ENCODE data around the gene RXRG.
"Not testable (repeated sequence)": the region's sequence is repeated elsewhere in the genome, so short reads cannot be mapped to it uniquely, and the experiment has no call there.

RXRG gene

DNA sequence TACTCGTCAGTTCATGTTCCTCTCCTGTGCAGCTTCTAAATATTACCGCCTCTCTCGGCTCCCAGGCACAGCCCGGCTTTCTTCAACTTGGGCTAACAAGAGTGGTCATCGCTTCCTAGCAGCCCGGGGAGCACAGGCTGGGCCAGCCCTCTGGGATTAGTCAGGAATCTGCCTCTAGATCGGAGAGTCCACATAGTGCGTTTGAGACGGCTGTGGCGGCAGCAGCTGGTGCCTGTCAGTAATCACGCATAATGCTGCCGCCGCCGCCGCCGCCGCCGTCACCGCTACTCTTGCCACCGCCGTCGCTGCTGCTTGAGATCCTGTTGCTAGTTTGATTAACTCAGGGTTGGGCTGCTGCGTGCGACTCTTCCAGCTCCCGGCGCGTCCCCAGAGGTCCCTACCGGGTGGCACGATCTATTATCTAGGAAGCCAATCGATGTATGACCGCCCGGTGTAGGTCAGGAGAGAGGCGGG lies at the start of gene RXRG:
Gene RXRG, minus strand, starts transcription at position 230 of the 474 bp plus-strand sequence. CDS start 233 bp downstream, outside the sequence.
- no peak for DNase-seq

DNA sequence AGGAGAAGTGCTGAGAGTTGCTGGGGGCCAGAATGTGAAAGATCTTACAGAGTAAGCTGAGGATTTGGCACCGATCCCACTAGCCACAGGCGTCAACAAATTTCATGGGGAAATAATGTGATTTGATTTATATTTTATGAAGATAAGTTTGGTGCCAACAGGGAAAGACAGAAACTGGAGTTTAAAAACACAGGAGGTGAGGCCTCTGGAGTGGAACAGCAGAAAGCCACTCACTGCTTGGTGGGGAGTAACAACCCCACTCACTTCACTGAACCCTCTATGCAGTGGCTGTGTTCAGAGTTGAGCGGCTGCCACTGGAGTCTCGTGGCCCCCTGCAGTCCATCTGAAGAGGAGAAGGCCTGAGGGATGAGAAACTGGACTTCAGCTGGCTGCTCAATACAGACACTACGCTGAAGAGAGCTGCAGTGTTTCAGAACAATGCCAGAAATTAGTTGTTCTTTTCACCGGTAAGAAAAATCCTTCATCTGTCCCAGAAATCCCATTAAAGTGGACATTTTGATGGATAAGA lies 48.0 kb upstream of the RXRG start:
- DNase-seq, result no peak

DNA sequence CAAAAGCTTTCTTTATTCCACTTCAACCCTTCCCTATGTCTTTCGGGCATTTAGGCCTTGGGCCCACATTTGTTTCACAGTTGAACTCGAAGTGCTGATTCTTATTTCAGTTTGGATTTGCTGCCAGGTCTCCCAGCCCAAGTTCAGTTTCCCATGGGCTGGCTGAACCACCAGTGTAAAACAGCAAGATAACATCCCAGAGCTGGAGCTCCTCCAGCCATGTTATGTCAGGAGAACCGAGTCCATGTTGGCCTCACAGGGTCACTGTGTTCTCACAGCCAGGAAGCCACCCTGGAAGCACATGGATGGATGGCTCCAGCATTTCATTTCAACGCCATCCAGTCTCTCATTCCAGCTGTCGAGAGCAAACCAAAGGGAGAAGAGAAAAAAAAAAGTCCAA lies 45.2 kb upstream of the RXRG start:
- DNase-seq, result no peak

DNA sequence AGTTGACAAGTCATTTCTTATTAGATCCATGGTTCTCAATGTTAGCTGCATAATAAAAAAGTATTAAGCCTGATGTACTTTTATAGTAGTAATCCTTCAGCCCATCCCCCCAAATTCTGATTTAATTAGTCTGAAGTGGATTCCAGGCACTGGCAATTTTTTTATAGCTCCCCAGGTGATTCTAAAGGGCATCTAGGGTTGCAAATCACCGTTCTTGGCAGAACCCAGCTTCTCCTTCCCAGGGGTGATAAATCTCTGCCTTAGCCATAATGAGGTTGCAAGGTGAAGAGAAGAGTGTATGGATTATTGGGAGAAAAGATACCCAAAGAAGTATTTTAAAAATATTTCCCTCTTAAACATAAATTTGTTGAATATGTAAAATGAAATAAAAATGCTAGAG lies 43.0 kb upstream of the RXRG start:
- no peak for DNase-seq

DNA sequence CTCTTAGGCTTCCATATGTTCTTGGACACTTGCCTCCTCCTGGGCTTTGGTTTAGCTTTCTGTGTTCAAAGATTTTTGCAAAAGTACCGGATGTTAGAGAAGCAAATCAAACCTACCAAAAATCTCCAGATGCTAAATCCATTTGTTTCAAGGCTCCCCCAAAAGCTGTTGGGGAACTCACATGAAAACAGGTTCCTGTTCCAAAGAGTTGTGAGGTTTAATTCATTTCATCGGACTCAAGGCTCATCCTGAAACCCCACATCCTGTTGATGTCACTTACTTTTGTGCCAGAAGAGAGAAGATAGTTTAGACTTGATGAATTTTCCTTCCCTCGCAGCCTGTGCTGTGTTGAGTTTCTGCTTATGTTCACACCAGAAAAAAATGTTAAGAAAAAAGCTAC lies 41.7 kb upstream of the RXRG start:
- DNase-seq, result no peak

DNA sequence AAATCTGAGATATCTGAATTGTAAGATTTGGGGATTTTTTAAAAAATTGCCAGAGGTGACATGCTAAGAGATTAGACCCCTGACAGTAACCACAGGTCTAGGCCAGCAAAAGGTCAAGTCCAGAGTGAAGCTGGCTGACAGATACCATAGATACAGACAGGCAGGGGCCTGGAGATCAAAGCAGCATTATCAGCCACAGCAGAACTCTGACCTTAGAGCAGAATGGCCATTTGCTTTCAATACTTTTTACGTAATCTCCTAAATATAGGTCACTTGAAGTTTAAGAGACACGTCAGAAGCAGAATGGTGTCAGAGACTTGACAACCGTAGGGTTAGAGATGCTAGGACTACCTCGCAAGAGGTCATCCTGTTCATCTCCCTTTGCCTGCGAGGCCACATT lies 40.8 kb upstream of the RXRG start:
- DNase-seq, result no peak

DNA sequence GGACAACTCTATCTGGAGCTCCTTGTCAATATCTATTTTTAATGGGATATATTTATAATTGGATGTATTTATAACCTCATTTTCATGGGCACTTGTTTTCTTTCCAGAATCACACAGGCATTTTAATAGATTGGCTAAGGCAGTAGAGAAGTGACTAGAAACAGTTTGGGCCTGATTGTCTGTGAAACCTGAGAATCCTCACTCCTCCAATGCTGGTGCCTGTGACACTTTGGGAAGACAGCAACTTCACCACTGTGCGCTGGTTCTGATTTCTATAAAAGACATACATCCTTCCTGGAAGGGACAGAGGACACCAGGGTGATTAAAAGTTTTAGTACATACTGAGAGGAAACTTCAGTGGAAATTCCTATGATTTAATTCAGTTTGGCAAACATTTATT lies 39.6 kb upstream of the RXRG start:
- DNase-seq, result no peak

DNA sequence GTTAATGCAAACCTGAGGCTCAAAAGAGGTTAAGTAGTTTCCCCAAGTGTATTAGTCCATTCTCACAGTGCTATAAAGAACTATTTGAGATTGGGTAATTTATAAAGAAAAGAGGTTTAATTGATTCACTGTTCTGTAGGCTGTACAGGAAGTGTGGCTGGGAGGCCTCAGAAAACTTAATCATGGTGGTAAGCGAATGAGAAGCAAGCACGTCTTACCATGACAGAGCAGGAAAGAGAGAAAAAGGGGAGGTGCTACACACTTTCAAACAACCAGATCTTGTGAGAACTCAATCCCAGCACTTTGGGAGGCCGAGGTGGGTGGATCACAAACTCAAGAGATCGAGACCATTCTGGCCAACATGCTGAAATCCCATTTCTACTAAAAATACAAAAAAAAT lies 38.5 kb upstream of the RXRG start:
- no peak for DNase-seq

DNA sequence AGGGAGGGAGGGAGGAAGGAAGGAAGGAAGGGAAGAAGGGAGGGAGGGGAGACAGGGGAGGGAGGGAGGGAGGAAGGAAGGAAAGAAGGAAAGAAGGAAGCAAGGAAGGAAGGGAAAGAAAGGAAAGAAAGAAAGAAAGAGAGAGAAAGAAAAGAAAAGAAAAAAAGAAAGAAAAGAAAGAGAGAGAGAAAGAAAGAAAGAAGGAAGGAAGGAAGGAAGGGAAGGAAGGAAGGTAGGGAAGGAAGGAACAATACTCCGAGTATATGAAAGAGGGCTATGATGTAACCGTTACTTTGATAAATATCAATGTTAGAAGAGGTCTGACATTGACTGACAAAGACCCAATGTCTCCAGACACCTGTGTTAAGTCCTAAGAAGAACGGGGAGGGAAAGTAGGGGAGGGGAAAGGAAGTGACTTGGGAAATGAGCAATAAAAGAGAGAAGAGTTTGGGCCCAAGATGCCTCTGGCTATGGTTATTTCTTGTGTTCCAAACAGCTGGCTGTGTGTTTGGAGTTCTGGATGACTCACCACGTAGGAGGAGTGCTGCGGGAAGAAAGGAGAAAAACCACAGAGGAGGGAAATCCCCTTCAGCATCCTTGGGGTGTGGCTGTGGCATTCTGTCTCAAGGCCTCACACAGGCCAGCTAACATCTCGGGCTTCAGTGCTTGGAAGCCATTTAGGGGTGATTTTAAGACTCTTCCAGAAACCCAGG lies 37.0 kb upstream of the RXRG start:
- no peak for DNase-seq

DNA sequence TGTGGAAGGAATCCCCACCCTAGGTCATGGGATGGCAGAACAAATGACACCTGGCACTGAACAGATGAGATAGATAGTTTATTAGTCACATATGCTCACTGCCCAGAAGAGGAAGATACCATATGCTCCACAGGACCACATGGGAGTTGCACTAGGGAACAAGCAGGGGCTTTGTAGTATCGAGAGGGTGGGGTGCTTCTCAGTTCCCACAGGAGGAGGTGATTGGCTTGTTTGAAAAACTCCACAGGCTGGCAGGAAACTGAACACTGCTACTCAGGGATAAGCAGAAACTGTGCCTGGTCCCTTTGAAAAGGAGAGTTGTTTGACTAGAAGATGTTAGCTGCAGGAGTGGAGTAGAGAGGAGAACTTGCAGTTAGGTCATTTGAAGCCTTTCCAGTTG lies 31.9 kb upstream of the RXRG start:
- no peak for DNase-seq

DNA sequence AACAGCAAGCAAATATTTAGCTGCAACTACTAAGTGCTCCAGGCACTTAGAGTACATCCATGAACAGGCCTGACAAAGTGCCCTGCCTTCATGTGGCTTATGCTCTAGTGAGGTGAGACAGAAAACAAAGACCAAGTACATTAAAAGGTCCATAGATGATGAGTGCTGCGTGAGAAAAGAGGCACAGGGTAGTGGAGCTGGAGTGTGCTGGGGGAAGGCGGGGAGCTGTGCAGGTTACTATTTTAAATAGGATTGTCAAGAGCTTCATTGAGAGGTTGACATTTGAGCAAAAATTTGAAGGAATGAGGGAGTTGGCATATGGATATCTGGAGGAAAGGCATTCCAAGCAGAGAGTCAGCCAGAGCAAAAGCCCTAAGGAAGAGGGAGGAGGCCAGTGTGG lies 29.3 kb upstream of the RXRG start:
- DNase-seq, result no peak

DNA sequence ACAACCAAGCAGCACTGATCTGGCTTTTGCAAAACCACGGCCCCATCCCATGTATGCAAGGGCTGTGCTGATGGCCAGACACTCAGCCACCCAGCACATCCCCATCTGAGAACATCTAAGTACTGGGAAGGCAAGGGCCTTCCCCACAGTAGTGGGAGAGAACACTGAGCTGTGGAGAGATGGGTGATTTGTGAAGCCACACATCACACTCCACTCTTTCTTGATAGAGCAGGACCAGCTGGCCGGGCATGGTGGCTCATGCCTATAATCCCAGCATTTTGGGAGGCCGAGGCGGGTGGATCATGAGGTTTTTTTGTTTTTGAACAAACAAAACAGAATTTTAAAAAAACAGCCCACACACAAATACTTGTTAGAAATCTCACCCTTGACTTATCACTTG lies 28.2 kb upstream of the RXRG start:
- DNase-seq, result no peak

DNA sequence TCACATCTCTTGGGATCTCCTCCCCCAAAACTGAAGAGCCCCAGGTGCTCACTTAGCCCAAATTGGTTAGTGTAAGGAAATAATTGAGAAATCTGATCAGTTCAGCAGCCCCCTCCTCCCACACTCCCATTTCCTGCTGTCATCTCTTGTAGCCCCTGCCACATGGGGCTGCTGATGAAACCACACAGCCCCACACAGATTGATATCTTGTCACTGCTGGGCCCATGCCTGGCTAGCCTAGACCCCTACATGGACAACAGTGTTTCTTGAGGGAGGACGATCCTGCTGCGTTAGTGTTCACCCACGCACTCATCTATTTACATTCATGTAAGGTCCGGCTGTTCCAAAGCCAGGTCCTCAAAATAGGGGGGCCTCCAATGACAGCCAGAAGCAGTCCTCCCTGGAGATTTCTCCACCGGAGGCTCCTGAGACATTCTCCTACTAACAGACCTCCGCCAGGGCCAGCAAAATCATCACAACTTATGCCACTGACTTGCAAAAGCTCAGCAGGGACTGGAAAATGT lies 23.9 kb upstream of the RXRG start:
- no peak for DNase-seq

DNA sequence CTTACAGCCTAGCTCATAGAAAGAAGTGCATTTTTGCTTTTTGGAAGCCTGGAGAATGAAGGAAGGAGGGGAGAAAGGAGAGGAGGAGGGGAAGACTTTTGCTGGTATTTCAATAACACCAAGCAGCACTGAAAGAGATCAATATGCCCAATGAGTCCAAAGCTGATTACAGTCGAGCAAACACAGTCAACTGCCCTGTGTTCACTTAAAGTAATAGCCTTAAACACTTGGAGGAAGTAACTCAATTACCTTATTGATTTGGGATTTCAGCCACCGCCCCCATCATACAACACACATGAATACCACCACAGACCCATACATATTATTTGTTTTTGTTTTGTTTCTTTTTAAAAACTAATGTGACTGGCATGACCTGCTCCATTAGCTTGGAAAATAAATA lies 23.3 kb upstream of the RXRG start:
- no peak for DNase-seq

DNA sequence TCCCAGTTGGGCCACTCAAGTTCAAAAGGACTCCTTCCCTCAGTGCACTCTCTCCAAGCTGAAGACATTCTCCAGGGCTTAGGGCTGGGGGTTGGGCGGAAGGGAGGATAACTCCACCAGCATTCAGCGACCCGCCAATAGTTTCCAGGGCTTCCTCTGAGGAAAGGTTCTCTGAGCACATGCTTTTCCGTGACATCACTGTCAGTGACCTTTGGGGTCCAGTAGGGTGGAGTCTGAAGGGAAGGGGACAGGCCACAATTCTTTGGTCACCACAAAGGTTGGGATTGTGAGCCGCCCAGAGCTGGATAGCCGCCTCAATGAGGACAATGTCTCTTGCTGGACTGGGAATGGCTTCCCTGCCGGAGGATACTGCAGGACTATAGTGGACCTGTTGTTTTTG lies 22.8 kb upstream of the RXRG start:
- no peak for DNase-seq

DNA sequence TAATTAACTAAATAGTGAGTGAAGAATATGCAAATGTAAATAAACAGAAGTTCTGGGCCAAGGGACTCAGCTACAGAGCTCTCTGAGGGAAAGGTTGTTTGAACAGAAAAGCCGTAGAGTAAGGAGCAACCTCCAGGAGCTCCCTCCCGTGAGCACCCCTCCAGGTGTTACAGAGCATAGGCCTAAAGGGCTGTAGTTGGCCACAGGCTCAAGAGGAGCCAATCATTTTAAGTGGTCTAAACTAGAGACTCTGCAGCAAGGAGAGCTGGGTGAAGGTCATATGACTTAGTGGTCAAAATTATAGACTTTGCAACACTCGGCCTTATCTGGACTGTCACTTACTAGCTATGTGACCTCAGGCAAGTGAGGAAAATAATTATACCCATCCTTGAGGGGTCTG lies 19.1 kb upstream of the RXRG start:
- no peak for DNase-seq

DNA sequence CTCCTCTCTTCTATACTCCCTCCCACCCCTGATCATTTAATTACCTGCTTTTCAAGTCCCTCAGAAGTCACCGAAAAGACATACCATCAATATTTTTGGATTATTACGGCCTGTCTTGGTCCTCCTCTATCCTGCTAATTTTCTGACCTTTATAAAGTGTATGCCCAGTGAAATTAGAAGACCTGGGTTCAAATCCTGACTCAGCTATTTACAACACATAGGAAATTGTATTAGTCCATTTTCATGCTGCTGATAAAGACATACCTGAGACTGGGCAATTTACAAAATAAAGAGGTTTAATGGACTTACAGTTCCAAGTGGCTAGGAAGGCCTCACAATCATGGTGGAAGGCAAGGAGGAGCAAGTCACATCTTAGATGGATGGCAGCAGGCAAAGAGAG lies 14.8 kb upstream of the RXRG start:
- DNase-seq, result not testable (repeated sequence)

DNA sequence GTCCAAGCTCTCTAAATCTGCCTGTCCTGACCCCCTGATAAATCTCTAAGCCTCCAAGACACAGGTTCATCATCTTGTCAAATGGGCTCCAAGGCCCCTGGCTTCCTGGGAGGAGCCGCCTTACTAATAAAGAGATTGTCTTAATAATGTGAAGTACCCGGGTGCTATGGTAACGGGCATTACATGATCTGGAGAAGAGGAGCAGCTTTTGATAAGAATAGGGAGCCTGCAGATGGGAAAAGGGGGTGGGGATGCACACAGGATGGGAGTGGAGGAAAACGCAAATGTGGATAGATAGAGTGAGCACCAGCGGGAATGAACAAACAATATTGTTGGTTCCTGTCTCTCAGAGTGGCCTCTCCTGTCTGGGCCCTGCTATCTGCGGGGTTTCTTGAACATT lies 11.9 kb upstream of the RXRG start:
- no peak for DNase-seq

DNA sequence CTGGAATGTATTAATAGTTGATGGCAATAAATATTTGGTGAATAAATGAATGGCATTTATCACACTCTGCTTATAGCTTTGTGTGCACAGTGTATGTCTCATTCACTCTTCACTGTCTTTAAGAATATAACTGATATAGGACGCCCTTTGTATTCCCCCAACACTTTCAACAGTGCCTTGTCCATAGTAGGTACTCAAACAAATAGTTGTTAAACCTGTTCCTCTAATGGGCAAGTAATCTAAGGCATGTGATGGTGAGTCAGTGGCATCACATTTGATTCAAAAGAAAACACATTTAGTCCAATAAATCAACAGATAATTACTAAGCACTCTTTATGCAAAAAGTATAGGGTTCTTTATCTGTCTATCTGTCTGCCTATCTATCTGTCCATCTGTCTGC lies 11.2 kb upstream of the RXRG start:
- DNase-seq, result no peak

DNA sequence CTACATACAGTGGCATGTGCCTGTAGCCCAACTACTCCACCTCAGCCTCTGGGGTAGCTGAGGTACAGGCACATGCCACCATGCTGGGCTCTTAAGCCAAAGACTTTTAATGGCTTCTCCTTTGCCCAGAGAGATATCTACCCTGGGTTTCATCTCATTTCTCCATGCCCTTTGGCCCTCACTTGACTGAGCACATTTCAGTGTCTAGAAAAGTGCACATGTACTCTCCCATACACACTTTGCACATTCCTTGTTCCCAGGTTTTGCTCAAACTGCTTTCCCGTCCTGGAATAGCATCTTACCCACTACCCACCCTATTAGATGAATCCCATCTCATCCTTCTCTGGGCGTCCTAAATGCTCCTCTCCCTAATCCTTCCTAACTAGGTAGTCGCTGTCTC lies 10.2 kb upstream of the RXRG start:
- DNase-seq, result no peak

DNA sequence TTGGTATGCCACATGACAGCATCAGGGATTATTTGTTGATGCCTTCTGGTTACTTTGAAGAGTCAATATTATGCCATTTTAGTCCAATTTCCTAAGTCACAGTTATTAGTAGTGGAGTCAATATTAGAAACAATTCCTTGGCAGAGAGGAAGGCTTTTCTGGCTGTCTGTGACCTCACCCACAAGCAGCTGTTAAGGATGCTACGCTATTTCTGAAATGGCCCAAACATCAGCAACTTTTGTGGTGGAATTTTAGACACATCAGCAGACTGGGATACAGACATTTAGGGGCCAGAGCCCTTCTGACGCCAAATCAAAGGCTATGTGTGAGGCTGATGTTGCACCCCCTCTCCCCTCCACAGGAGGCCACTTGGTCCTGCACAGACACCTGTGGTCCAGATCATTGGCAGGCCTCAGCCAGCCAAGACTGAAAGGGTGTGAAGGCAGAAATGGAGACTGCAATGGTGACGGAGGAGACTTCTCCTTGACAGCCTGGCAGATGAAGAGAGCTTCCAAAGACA lies 9.2 kb upstream of the RXRG start:
- no peak for DNase-seq

DNA sequence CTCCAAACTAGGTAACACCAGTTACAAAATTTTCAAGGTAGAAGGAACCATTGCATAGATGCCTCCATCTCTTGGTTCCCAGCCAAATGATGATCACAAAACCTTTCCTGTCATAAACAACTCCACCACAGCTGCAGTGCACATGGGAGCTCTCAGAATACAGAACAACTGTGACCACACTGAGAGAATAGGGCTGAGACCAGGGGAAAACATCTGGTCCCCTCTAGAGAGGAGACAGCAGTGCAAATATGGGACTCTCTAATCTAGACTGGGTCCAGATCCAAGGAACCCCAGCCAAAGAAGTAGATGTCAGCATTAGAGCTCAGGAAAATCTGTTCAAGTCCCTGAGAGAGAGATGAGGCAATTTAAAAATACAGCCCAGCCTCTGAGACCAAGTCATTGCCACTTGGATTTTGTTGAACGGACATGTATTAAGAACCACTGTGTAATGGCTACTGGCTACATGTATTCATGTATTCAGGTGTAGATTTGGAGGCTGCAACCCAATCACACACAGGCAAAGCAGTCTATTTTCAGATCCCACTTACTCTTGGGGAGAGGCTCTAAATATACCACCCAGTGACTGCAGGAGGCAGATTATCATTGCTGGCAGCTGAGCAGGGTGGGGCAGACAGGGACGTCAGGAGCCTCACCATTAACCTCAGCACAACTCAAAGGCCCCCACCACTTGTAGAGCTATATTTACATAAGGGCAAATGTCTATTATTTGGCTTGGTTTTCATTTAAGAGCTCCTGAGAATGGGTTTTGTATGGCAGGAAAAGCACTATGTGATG lies 7.6 kb upstream of the RXRG start:
- no peak for DNase-seq

DNA sequence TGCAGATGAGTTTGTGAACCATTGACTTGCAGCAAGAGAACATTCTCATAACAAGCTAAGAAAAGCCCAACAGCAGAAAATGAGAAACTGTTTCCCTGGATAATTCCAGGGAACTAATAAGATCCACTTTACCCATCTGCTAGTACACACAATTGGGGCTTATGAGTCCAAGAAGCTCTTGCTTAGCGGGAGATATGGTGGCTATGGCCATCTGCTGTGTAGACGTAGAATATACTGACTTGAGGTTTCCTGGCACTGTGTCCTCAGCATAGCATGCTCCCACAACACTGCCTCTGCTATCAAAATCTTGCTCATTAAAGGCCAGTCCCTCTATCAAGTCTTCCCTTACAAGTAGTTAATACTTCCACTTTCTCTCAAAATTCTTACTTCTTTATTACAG lies 6.8 kb upstream of the RXRG start:
- no peak for DNase-seq

DNA sequence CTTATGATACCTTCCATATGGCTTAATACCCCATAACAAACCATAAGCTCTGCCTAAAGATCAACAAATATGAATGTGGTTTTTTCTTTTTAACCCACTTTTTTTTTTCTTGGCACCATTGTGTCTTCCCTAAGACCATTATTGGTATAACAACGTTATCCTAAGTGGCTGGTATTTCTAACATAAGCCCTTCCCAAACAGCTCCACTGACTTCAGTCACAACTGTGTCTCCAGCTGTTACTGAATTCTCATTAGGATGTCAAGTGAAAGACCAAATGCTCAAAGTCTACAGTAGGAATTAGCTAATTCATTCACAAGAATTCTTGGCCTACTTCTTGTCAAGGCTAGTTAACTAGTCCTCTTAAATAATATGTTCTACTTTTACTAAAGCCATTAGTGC lies 4.2 kb upstream of the RXRG start:
- no peak for DNase-seq

Data from KG1 (cell line).